Body of pancreas (tissue), 4 donors: ENCODE results near the gene NPBWR2. TPM values are rescaled to one million over a fixed set of nuclear protein-coding genes. Genes with fewer than 3 reads are reported as not detected.

Experiments used
- ATAC-seq: fragments of 150-250 bp; one replicate; pipeline ENCODE4 v1.9.1; 2016
- DNase-seq, 4 donors: peaks; one replicate each; pipeline ENCODE4 v3.0.0-alpha.2; 2019
- H3K27ac ChIP-seq, 4 donors: fragments of 200-600 bp; sonication (generic); 1 replicate in 3 of 4; 2 replicates in 1 of 4; pipeline versions ENCODE4 v1.5.1 to v1.6.1; 2016 to 2019; ENCODE audit warnings: mild to moderate bottlenecking in 1 of 4, mixed read lengths in 1 of 4, moderate library complexity in 1 of 4
- H3K27me3 ChIP-seq, 2 donors: fragments of 200-600 bp; sonication (generic); one replicate each; pipeline ENCODE4 v1.6.0; 2016; ENCODE audit warnings: mild to moderate bottlenecking in 1 of 2
- H3K36me3 ChIP-seq, 2 donors: fragments of 200-600 bp; sonication (generic); replicated peaks in 1 of 2; 2 replicates each; pipeline ENCODE4 v1.5.1; 2016; ENCODE audit warnings: low read depth in 2 of 2; ENCODE audit not compliant: insufficient read depth in 1 of 2
- H3K4me1 ChIP-seq: fragments of 200-600 bp; sonication (generic); one replicate; pipeline ENCODE4 v1.6.0; 2016
- H3K4me3 ChIP-seq, 2 donors: fragments of 200-600 bp; sonication (generic); 1 replicate in 1 of 2; 2 replicates in 1 of 2; pipeline ENCODE4 v1.5.1; 2016 to 2019
- H3K9me3 ChIP-seq, 3 donors: fragments of 200-600 bp; sonication (generic); 1 replicate in 2 of 3; 2 replicates in 1 of 3; pipeline ENCODE4 v1.5.1; 2016
- POLR2A ChIP-seq, 3 donors: fragments of 450-650 bp; IDR thresholded peaks; one replicate each; pipeline ENCODE4 v1.6.1; 2016; ENCODE audit warnings: antibody characterized with exemption in 3 of 3, mild to moderate bottlenecking in 2 of 3
- WGBS, 2 donors: methylation state at CpG; one replicate each; pipeline ENCODE4 v1.1.5; 2017; 5-methylcytosine and 5-hydroxymethylcytosine counted together
- intact Hi-C: fragments of 100-400 bp; cut with DNase I; formaldehyde crosslinking; loops from one replicate; pipeline ENCODE4 v1.15.1; 2023
- total RNA-seq, 2 donors: library from RNA; depleted of rRNA; stranded (reverse); fragments of >200 nt; gene quantifications; one replicate each; pipeline ENCODE4 v1.1.0, GENCODE V29; 2016
- TF ChIP-seq, protein P1 (sequence below), 7 experiments: fragments of 450-650 bp in 4 of 7; fragments of 200-600 bp in 3 of 7; sonication (generic) in 3 of 7; IDR thresholded peaks; one replicate each; pipeline ENCODE4 v1.5.1; 2016 to 2019; ENCODE audit warnings: antibody characterized with exemption in 7 of 7

NPBWR2 gene
- total RNA-seq, 2 donors from 2014 or later = not detected

- H3K36me3 ChIP-seq = no peaks in the 10 kb centered on the region
- no peak overlapping the region for H3K4me3 ChIP-seq
- no peaks in the 10 kb centered on the region for H3K27me3 ChIP-seq
- intact Hi-C loops = no loop called here
- peaks cover 0 to 10% (median 0%) of the 10 kb centered on the region in 3 donors for H3K9me3 ChIP-seq
- ATAC-seq = no peak
- H3K4me1 ChIP-seq = no peaks in the 10 kb centered on the region
- TF ChIP-seq, protein P1, sequence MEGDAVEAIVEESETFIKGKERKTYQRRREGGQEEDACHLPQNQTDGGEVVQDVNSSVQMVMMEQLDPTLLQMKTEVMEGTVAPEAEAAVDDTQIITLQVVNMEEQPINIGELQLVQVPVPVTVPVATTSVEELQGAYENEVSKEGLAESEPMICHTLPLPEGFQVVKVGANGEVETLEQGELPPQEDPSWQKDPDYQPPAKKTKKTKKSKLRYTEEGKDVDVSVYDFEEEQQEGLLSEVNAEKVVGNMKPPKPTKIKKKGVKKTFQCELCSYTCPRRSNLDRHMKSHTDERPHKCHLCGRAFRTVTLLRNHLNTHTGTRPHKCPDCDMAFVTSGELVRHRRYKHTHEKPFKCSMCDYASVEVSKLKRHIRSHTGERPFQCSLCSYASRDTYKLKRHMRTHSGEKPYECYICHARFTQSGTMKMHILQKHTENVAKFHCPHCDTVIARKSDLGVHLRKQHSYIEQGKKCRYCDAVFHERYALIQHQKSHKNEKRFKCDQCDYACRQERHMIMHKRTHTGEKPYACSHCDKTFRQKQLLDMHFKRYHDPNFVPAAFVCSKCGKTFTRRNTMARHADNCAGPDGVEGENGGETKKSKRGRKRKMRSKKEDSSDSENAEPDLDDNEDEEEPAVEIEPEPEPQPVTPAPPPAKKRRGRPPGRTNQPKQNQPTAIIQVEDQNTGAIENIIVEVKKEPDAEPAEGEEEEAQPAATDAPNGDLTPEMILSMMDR (IDR thresholded peaks at IDR 0.05) = no peak
- TF ChIP-seq POLR2A (IDR thresholded peaks at IDR 0.05) = no peak
- DNase-seq = no peak
- WGBS, 2 donors = 61 to 68% methylated on average over 10 of the region's 10 CpGs
- H3K27ac ChIP-seq = no peak overlapping the region
Observed at GRCh38 chr20:64140956-64141355, 33.6 kb upstream of the NPBWR2 start.

DNA sequence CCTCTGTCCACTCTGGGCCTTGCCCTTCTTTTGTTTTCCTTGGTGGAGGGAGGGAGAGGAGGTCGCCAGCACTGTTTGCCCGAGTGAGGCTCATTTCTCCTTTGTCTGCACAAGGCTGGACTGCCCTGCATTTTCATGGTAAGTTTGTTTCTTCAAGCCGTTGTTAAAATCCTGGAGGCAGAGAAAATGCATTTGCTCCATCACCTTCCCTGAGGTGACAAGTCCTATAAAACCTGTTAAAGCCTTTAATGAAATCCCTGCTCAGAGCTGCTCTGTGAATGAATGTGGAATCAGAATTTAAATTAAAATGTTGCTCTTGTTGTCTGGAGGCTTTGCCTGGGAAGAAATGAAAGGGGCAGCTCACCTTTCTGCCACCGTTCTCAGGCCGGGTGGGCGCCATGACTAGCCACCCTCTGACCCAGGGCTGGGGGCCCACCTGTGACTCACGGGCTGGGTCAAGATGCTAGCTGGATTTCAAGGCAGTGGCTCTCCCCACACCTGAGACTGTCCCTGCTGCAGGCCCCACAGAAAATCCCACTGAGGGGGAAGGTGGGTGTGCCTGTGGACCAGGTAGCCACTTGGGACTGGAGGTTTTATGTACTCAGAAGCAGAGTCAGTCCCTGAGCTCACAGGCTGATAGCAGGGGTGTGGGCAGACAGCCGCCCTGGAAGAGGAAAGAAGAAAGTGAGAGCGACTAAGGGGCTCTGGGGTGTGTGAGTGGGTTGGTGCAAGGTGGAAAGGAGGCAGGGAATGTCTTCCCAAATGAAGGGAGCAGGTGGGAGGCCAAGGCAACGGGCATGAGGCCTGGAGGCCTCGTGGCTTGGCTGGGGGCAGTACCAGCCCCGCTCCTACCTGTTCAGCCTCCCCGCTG lies 32.9 kb upstream of the NPBWR2 start:
- no peak overlapping the region for H3K4me3 ChIP-seq
- DNase-seq (peak in 1 of 4 donors; percentile 2), ATAC-seq (no peak)
- H3K36me3 ChIP-seq = no peaks in the 10 kb centered on the region
- WGBS, 2 donors = 65 to 80% methylated on average over 13 of the region's 13 CpGs
- no peak overlapping the region for H3K27ac ChIP-seq
- intact Hi-C loops = no loop called here
- H3K9me3 ChIP-seq = peaks cover 0 to 6% (median 0%) of the 10 kb centered on the region in 3 donors
- no peaks in the 10 kb centered on the region for H3K27me3 ChIP-seq
- no peaks in the 10 kb centered on the region for H3K4me1 ChIP-seq
- TF ChIP-seq POLR2A (IDR thresholded peaks at IDR 0.05) = no peak
- TF ChIP-seq, protein P1 (IDR thresholded peaks at IDR 0.05) = no peak

- Histone ChIP-seq H3K27ac (no peak overlapping the region), H3K9me3 (no peaks in the 10 kb centered on the region), H3K27me3 (no peaks in the 10 kb centered on the region), H3K36me3 (no peaks in the 10 kb centered on the region), H3K4me3 (no peak overlapping the region), H3K4me1 (no peaks in the 10 kb centered on the region)
- DNase-seq (peak in 1 of 4 donors; percentile 7), ATAC-seq (no peak)
- intact Hi-C loops = no loop called here
- 34 to 75% methylated on average over 2 to 20 of the region's 21 CpGs for WGBS, 2 donors
- TF ChIP-seq POLR2A (IDR thresholded peaks at IDR 0.05) = no peak
- TF ChIP-seq, protein P1 (IDR thresholded peaks at IDR 0.05) = no peak
Observed at GRCh38 chr20:64139199-64140060, 32.1 kb upstream of the NPBWR2 start.

DNA sequence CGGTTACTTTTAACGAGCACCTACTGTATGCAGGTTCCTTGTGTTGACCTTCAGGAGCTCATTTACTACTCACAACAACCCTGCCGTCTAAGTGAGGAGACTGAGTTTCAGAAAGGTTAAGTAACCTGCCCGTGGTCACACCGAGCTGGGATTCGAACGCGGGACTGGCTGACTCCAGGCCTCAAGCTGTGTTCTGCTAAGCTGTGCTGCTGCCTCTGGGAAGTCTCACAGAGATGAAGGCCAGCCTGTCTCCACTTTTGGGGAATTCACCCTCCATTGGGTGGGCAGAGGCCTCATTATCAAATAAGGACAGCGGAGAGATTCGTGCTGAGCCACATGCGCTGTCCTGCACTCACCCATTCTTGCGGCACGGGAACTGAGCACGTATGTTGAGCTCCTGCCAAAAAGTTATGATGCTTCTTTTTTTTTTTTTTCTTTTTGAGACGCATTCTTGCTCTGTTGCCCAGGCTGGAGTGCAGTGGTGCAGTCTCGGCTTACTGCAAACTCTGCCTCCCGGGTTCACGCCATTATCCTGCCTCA lies 31.0 kb upstream of the NPBWR2 start:
- H3K27me3 ChIP-seq = no peaks in the 10 kb centered on the region
- DNase-seq (no peak), ATAC-seq (no peak)
- TF ChIP-seq, protein P1 (IDR thresholded peaks at IDR 0.05) = no peak
- no peak for TF ChIP-seq POLR2A (IDR thresholded peaks at IDR 0.05)
- H3K4me1 ChIP-seq = no peaks in the 10 kb centered on the region
- 81 to 85% methylated on average over 18 of the region's 18 CpGs for WGBS, 2 donors
- H3K9me3 ChIP-seq = no peaks in the 10 kb centered on the region
- intact Hi-C loops = no loop called here
- no peak overlapping the region for H3K27ac ChIP-seq
- no peak overlapping the region for H3K4me3 ChIP-seq
- H3K36me3 ChIP-seq = no peaks in the 10 kb centered on the region
